ENCODE data around the gene ABCC9. TPM values are rescaled to one million over a fixed set of nuclear protein-coding genes. Genes with fewer than 3 reads are reported as not detected.
"Not testable (repeated sequence)": the region's sequence is repeated elsewhere in the genome, so short reads cannot be mapped to it uniquely, and the experiment has no call there.

ABCC9 gene
- total RNA-seq, 3 donors from 2014 or later (not counting 1 experiment from before 2014, with no cell fraction given): 0.02 to 0.05 TPM; not detected in 1

DNA sequence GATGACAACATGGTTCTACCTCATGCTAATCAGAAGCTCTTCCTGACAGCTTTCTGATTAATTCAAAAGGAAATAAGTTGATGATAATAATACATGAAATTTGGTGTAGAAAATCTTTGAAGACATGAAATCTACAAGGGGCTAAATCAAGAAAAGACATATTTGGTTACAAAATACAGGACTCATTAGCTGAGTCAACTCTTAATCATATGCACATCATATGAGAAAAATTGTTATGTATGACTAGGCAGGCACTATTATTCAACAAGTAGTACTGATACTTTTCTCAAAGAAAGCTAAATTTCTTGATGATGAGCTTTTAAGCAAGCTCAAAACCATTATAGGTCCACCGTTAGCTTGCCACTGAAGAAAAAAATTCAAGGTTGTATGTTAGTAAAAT, 7.1 kb downstream of the ABCC9 start:
- H3K27me3 Mint-ChIP-seq (ENCODE audit: low read depth in 2 of 2): peaks cover 1 to 2% of the 10 kb centered on the region in 2 donors
- Histone ChIP-seq H3K27ac (ENCODE audit: low read length) (no peak overlapping the region), H3K27me3 (ENCODE audit: control insufficient read depth, insufficient read depth, low read length) (no peaks in the 10 kb centered on the region), H3K4me1 (ENCODE audit: control insufficient read depth, insufficient read depth, low read length) (no peaks in the 10 kb centered on the region), H3K4me3 (ENCODE audit: low read length) (no peak overlapping the region), H3K9me3 (ENCODE audit: control insufficient read depth, insufficient read depth, low read length) (no peaks in the 10 kb centered on the region), H3K36me3 (ENCODE audit: control insufficient read depth, insufficient read depth, low read length) (no peaks in the 10 kb centered on the region)
- no peaks in the 10 kb centered on the region for H3K4me1 Mint-ChIP-seq
- TF ChIP-seq, protein P1, sequence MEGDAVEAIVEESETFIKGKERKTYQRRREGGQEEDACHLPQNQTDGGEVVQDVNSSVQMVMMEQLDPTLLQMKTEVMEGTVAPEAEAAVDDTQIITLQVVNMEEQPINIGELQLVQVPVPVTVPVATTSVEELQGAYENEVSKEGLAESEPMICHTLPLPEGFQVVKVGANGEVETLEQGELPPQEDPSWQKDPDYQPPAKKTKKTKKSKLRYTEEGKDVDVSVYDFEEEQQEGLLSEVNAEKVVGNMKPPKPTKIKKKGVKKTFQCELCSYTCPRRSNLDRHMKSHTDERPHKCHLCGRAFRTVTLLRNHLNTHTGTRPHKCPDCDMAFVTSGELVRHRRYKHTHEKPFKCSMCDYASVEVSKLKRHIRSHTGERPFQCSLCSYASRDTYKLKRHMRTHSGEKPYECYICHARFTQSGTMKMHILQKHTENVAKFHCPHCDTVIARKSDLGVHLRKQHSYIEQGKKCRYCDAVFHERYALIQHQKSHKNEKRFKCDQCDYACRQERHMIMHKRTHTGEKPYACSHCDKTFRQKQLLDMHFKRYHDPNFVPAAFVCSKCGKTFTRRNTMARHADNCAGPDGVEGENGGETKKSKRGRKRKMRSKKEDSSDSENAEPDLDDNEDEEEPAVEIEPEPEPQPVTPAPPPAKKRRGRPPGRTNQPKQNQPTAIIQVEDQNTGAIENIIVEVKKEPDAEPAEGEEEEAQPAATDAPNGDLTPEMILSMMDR (IDR thresholded peaks at IDR 0.05): no peak
- no peak overlapping the region for H3K27ac Mint-ChIP-seq
- H3K9me3 Mint-ChIP-seq: peaks cover 0 to 2% of the 10 kb centered on the region in 2 donors
- no peak for DNase-seq
- ATAC-seq: no peak
- intact Hi-C loops (cut with micrococcal nuclease): no loop called here
- no peaks in the 10 kb centered on the region for H3K36me3 Mint-ChIP-seq
- H3K4me3 Mint-ChIP-seq: no peak overlapping the region
- WGBS (ENCODE audit: insufficient coverage): 100% methylated on average over 1 of the region's 1 CpG

DNA sequence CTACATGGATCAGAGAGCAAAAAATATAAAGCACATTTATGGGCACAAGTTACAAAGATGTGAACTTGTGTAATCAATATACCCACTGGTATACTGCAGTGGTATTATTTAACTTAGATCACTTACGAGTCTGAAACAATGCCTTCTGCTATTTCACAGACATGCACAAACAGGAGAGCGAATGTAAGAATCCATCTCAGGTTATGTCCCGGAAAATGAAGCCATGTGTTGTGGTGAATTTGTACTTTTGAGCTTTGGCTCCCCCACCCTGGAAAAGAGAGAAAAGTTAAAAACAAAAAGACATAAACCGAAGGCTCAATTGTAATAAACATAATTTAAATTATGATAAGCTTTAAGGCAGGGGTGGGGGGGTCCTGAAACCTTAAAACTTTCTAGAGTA, 7.6 kb downstream of the ABCC9 start:
- Histone ChIP-seq H3K27me3 (ENCODE audit: control insufficient read depth, insufficient read depth, low read length) (no peaks in the 10 kb centered on the region), H3K9me3 (ENCODE audit: control insufficient read depth, insufficient read depth, low read length) (no peaks in the 10 kb centered on the region), H3K4me3 (ENCODE audit: low read length) (no peak overlapping the region), H3K4me1 (ENCODE audit: control insufficient read depth, insufficient read depth, low read length) (no peaks in the 10 kb centered on the region), H3K27ac (ENCODE audit: low read length) (no peak overlapping the region), H3K36me3 (ENCODE audit: control insufficient read depth, insufficient read depth, low read length) (no peaks in the 10 kb centered on the region)
- WGBS (ENCODE audit: insufficient coverage): 80% methylated on average over 3 of the region's 4 CpGs
- Mint-ChIP-seq H3K4me3 (no peak overlapping the region), H3K27me3 (ENCODE audit: low read depth in 2 of 2) (no peaks in the 10 kb centered on the region), H3K36me3 (no peaks in the 10 kb centered on the region), H3K27ac (no peak overlapping the region), H3K4me1 (no peaks in the 10 kb centered on the region), H3K9me3 (peaks cover 0 to 2% of the 10 kb centered on the region in 2 donors)
- DNase-seq (no peak), ATAC-seq (no peak)
- TF ChIP-seq, protein P1 (IDR thresholded peaks at IDR 0.05): no peak
- intact Hi-C loops (cut with micrococcal nuclease): no loop called here

DNA sequence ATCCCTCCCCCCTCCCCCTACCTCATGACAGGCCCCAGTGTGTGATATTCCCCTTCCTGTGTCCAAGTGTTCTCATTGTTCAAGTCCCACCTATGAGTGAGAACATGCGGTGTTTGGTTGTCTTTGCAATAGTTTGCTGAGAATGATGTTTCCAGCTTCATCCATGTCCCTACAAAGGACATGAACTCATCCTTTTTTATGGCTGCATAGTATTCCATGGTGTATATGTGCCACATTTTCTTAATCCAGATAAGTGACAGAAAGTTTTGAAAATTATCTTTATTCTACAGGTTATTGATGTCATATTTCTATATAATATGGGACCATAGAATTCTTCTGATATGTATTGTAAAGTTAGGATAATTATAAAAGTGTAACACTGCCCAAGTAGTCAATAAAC, 11.3 kb downstream of the ABCC9 start:
- H3K27me3 ChIP-seq (ENCODE audit: control insufficient read depth, insufficient read depth, low read length); H3K27me3 Mint-ChIP-seq (ENCODE audit: low read depth in 2 of 2); H3K4me1 Mint-ChIP-seq; H3K4me1 ChIP-seq (ENCODE audit: control insufficient read depth, insufficient read depth, low read length); H3K4me3 Mint-ChIP-seq; H3K27ac Mint-ChIP-seq; H3K4me3 ChIP-seq (ENCODE audit: low read length); H3K9me3 Mint-ChIP-seq; ATAC-seq; intact Hi-C loops (cut with micrococcal nuclease); H3K36me3 Mint-ChIP-seq; DNase-seq; H3K36me3 ChIP-seq (ENCODE audit: control insufficient read depth, insufficient read depth, low read length); H3K9me3 ChIP-seq (ENCODE audit: control insufficient read depth, insufficient read depth, low read length); H3K27ac ChIP-seq (ENCODE audit: low read length): not testable (repeated sequence)
- WGBS (ENCODE audit: insufficient coverage): no CpG with 5 or more reads among the region's 1 CpG

DNA sequence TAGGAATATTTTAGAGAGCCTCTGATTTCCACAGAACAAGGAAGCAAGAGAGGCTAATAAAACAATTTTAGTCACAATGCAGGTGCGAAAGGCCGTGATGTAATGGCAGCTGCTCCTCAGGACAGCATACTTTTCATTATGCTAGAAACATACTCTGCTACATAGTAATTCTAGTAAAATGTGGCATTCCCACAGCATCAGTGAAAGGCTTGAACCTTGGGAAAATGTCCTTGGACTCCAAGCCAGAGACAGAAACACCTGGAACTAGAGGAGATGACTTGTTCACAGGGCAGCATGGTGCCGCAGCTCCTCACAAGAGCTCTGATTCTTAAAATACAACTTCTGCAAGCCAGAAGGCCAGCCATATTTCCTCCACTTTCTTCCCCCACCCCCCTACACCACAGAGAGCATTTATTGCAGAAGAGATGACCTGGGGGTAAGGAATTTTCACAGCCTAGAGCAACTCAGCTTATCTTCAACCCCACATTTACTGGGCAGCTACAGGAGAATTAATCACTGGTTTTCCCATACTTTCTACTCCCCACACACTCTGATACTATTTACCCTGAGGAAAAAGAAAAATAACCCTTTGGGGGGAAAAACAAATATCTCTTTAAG, 15.8 kb downstream of the ABCC9 start:
- Mint-ChIP-seq H3K36me3 (no peaks in the 10 kb centered on the region), H3K27ac (no peak overlapping the region), H3K4me1 (no peaks in the 10 kb centered on the region), H3K27me3 (ENCODE audit: low read depth in 2 of 2) (no peaks in the 10 kb centered on the region), H3K9me3 (peaks cover 4 to 7% of the 10 kb centered on the region in 2 donors), H3K4me3 (no peak overlapping the region)
- H3K4me1 ChIP-seq (ENCODE audit: control insufficient read depth, insufficient read depth, low read length): no peaks in the 10 kb centered on the region
- intact Hi-C loops (cut with micrococcal nuclease): no loop called here
- ATAC-seq: no peak
- no peak overlapping the region for H3K27ac ChIP-seq (ENCODE audit: low read length)
- no peaks in the 10 kb centered on the region for H3K27me3 ChIP-seq (ENCODE audit: control insufficient read depth, insufficient read depth, low read length)
- H3K9me3 ChIP-seq (ENCODE audit: control insufficient read depth, insufficient read depth, low read length): no peaks in the 10 kb centered on the region
- TF ChIP-seq, protein P1 (IDR thresholded peaks at IDR 0.05): no peak
- no peaks in the 10 kb centered on the region for H3K36me3 ChIP-seq (ENCODE audit: control insufficient read depth, insufficient read depth, low read length)
- WGBS (ENCODE audit: insufficient coverage): 88% methylated on average over 3 of the region's 3 CpGs
- DNase-seq: no peak
- H3K4me3 ChIP-seq (ENCODE audit: low read length): no peak overlapping the region

Data from natural killer cell (primary cell).